Esophagus squamous epithelium (tissue), 4 donors: Measurements from ENCODE around the gene VWA1.

Experiments
- CTCF ChIP-seq, 6 experiments: fragments of 450-650 bp in 4 of 6; fragments of 200-600 bp in 2 of 6; sonication (generic) in 2 of 6; IDR thresholded peaks; one replicate each; pipeline ENCODE4 v1.5.1; 2016 to 2019; ENCODE audit warnings: antibody characterized with exemption in 6 of 6, mild to moderate bottlenecking in 4 of 6, moderate library complexity in 4 of 6
- POLR2A ChIP-seq, 4 donors: fragments of 450-650 bp; IDR thresholded peaks; one replicate each; pipeline ENCODE4 v1.6.1; 2017; ENCODE audit warnings: antibody characterized with exemption in 4 of 4, mild to moderate bottlenecking in 4 of 4, moderate library complexity in 3 of 4

- no peak for TF ChIP-seq CTCF (IDR thresholded peaks at IDR 0.05)
- no peak for TF ChIP-seq POLR2A (IDR thresholded peaks at IDR 0.05)
These were observed 41.4 kb upstream of the VWA1 start for GRCh38 chr1:1394116-1394515.
